HG03103 (cell line): ENCODE measurements around the gene RNF38.
"Not testable (repeated sequence)": the region's sequence is repeated elsewhere in the genome, so short reads cannot be mapped to it uniquely, and the experiment has no call there.

Experiments
- ATAC-seq: cut with Tn5 transposase; IDR thresholded peaks from one replicate; pipeline ENCODE4 v1.9.1; 2021; ENCODE audit warnings: low read depth; ENCODE audit not compliant: unreplicated experiment

RNF38 gene

DNA sequence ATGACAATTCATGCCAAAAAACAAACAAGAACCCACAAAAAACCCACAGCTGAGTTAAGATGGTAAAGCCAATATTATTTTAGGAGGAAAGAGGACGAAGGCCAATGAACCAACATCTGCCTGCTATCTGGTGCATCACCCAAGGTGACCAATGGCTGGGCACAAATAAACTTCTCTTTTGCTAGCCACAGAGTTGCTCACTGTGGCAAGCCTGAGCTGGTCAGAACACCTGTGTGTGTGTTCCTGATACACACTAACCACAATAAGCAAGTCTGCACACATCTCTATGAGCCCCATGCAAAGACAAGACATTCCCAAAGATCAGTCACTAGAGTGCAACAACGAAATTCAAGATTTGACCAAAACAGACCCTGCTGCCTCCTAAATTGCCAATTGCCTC, 63.1 kb downstream of the RNF38 start:
- no peak for ATAC-seq

DNA sequence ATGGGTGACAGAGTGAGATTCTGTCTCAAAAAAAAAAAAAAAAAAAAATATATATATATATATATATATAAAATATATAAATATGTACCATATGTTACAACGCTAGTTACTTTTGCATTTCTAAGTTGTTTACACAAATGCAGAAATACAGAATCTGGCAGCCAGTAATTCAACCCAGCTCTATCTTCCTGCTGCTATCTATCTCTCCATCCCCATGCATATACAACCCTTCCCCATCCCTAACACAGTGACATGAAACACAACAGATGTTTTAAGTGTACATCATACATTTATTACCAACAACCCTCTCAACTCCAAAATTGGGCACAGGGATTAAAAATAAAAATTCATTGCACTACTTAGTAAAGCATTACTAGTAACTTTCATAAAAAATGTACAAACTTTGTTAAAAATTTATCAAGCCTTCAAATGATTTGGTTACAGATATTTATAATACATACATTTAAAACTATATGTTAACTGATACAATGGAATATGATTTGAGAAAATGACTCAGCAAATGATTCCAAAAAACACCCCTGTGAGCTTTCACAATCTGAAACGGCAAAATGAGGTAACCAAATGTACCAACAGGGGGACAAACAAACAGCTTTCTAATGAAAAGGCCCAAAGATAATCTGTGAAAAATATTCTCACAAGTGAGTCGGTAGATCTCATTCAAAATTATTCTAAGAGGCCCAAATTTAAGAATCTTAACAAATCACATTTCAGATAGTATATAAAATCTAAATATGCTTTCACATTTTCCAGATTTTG, 63.8 kb downstream of the RNF38 start:
- ATAC-seq = no peak

DNA sequence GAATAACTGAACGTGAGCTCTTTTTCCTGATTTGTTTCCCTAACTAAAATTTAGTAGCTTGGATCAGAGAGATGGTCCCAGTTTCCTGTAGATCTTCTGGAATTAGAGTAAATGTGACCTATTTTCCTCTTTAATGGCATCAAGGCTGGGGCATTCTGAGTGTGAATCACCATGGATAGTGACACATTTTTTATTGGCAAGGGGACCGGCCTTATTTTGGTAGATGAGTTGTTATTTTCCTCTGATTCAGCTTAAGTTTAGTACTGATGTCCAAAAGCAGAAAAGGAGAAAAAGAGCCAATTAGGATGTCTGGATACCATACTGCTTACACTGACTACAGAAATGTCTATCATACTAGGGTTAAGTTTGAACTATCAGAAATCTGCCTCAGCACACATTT, 68.1 kb downstream of the RNF38 start:
- ATAC-seq = no peak

DNA sequence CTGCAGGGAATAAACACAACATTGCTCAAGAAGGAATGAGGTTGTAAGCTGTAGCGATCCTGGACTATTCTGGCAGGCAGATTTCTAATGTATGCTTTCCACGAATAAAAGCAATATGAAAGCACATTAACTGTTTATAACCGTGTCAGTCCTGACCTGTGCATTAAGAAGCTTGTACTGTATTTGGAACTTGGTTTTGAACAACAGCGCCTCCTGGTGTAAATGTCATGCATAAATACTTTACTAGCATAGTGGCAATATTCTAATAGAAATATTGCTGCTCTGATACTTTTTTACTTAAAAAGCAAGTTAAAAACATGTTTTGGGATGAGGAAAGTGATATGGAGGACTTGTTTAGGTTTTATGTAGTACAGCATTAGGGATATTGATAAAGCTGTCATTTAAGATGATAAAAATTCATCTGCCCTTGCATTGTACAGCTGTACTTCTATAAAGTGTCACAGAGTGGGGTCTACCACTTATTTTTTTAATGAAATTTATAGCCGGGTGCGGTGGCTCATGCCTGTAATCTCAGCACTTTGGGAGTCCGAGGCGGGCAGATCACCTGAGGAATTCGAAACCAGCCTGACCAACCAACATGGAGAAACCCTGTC, 71.2 kb downstream of the RNF38 start:
- no peak for ATAC-seq

DNA sequence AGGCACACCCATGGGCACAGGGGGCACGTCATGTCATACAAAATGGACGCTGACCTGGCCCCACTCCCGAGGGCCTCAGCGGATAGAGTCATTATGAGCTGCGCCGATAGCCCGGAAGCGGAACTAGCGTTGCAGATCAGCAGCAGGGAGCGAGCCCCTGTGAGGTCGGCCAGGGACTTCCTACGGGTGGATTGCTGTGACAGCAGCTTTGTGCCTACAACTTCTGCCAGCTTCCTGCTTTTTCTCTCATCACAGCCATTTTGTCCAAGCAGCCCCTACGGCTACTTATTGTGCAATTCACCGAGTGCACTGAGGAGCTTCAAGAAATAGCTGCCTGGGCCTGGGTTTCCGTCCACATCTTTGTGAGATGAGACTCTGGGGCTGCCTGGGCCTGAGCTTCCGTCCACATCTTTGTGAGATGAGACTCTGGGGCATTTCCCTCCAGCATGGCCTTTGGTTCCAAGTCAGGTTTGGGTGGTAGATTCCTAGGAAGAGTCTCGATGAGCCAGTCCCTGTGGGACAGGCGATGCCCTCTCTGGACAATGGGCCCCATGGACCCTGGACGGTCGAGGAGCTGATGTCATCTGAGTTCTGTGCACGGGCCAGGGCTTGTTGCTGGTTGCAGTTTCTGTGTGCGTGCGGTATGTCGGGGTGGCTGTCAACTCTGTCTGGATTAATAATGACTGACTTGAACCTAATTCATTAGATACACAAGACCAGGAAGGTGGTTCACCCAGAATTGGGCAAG, 74.8 kb downstream of the RNF38 start:
- no peak for ATAC-seq

DNA sequence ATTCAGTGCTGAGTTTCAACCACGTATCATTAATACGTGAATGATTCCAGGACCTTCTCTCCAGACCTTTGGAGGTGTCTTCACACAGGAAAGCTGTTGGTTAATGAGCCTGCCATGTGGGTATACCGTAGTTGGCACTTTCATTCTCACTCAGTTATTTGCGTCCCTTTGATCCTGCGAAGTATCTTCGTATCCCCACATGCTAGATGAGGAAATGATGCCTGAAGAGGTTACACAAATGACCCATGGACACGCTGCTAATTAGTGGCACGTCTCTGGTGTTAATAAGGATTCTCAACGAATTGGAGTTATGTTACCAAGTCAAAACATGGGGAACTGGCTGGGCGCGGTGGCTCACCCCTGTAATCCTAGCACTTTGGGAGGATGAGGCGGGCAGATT, 76.1 kb downstream of the RNF38 start:
- ATAC-seq = no peak

DNA sequence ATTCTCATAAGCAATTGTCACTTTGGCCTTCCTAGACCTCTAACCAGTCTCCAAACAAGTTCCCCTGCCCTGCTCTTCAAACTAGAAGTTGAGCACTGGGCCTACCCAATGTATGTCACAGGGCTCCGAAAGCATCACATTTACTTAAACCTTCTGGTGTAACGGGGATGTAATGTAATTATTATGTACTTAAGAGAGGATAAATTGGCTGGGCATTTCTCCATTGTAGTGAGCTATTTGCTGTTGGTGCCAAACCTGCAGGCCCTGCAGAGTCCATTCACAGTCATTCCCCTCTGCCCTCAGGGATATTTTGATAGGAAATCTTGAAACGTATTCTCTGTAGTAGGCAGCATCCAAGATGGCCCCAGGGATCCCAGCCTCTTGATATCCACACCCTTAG, 77.6 kb downstream of the RNF38 start:
- no peak for ATAC-seq

DNA sequence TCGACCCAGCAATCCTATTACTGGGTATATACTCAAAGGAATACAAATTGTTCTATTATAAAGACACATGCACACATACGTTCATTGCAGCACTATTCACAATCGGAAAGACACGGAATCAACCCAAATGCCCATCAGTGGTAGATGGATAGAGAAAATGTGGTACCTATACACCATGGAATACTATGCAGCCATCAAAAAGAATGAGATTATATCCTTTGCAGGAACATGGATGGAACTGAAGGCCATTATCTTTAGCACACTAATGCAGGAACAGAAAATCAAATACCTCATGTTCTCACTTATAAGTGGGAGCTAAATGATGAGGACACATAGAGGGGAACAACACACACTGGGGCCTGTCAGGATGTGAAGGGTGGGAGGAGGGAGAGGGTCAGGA, 78.2 kb downstream of the RNF38 start:
- not testable (repeated sequence) for ATAC-seq

DNA sequence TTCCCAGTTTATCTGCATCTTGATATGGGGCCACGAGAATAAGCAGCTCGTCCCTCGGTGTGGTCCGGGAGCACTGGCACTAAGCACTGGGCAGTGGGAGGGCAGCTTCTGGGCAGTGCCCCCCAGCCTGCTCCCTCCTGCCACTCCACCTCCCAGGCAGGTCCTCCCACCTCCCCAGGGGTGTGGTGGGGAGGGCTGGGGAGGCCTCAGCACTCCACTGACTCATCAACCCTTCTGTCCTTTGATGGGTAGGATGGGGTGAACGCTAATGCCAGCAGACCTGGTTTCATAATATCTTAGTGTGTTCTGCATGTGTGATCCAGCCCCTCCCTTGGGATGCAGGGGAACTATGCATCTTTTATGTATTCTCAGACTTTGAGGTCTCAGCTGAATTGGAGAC, 79.6 kb downstream of the RNF38 start:
- no peak for ATAC-seq

DNA sequence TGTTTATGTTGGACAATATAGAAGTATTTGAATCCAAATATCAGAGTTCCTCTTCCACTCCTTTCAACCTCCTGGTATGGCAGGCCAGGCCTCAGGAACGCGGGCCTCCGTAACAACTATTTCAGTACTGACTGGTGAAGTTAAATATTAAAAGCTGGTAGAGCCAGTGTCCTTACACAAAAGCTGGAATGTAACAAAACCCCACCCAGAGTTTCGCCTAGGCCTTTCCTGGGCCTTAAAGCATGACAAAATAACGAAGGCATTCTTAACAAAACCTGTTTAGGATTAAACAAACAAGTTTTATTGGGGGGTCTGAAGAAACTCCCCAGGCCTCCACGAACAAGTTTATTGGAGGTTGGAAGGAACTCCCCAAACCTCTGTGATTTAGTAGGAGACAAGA, 80.3 kb downstream of the RNF38 start:
- ATAC-seq = no peak

DNA sequence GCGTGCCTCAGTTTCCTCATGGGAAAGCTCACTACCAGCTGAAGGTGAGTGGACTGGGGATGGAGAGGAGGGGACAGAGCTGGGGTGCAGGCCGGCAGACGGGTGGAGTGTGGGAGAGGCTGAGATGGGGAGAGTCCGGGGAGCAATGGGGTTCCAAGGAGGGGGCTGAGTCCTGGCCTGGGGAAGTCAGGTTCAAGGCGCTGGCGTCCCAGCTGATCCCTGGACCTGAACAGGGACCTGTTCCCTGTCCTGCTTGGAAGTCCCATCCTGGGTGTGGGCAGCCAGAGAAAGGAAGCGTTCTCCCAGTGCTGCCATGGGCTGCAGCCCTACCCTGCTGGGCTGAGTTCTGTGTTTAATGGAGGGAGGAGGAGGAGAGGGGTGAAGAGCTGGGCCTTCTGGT, 80.9 kb downstream of the RNF38 start:
- no peak for ATAC-seq

DNA sequence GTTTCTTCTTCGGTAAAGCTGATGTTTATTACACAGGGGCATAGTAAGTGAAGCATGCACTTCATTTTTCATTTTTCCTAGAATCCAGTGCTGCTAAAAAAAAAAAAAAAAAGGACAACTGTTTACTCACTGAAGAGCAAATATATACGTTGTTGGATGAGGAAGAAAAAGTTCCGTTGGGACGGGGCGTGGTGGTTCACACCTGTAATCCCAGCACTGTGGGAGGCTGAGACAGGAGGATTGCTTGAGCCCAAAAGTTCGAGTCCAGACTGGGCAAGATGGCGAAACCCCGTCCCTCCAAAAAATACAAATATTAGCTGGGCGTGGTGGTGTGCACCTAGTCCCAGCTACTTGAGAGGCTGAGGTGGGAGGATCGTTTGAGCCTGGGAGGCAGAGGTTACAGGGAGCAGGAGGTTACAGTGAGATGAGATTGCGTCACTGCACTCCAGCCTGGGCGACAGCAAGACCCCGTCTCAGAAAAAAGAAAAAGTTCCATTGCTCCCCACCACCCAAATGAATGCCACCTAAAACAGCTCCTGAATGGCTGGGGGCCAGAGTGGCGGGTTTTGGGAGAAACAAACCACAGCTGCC, 81.8 kb downstream of the RNF38 start:
- ATAC-seq = no peak

DNA sequence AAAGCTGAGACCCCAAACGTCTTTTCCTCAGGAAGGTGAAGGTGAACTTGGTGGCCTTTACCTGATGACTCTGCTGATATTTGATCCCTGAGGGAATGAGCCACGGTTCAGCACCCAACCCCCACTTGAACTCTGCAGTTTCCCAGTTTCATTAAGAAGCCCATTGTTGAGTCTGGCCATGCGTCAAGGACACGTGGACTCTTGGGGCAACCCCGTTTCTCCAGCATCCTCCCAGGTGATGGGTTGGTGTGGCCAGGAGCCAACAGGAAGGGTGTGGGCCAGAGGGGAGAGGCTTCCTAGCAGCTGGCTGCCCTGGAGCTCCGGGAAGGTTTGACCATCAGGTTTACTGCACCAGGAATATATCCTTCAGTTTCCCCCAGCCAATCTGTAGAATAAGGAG, 82.3 kb downstream of the RNF38 start:
- no peak for ATAC-seq

DNA sequence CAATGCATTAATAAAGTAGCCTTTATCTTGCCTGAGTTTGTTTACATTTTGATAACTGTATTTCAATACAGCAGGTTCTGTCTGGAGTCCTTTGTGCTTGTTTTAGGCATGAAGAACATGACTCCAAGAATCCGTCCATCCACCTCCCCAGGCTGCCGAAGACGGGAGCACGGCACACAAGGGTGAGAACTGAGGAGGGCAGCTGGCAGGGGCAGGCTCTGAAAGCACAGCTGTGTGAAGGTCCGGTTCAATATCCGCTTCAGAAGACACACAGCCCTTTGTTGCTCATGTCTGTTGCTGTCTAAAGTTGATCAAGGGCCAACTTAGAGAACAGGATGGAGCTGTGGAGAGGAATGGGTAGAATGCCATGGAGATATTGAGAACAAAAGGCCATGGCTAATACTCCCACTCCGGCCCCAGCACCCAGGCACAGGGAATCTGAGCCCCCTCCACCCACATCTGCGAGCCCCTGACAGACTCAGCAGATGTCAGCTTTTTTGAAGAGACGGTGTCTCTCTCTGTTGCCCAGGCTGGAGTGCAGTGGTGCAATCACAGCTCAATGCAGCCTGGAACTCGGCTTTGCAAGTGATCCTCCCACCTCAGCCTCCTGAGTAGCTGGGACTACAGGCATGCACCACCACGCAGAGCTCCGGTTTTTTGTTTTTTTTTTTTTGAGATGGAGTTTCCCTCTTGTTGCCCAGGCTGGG, 83.3 kb downstream of the RNF38 start:
- no peak for ATAC-seq

DNA sequence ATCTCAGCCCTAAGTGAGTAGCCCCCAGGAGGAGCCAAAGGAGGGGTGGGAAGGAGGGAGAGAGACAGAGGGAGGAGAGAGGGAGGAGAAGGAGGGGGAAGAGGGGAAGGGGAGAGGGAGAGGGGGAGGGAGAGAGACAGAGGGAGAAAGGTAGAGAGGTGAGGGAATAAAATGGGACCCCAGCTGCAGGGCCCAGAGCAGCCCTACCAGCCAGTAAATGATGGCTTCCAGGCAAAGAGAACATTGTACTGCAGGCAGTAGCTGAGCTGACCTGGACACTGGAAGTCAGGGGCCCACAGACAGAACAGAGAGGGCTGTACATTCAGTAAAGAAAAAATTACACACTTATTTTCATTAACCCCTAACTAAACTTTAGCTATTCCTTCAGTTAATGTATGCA, 84.0 kb downstream of the RNF38 start:
- ATAC-seq = no peak

DNA sequence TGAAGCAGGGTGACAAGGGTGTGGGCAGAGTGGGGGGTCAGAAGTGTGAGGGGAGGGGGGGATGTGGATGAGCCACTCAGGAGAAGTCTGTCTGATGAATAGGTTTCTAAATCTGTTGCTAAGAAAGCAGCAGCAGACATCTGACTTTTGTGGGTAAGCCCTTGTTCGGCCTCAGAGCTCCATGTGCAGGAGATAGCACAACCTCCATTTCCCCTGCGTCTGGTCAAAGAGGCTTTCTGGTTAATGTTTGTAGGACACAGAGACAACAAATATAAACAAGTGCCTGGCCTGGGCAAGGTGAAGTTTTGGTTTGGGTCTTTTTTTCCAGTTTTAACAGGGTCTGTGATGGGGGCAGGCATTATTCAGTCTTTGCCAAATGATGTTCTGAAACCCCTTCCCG, 84.8 kb downstream of the RNF38 start:
- no peak for ATAC-seq

DNA sequence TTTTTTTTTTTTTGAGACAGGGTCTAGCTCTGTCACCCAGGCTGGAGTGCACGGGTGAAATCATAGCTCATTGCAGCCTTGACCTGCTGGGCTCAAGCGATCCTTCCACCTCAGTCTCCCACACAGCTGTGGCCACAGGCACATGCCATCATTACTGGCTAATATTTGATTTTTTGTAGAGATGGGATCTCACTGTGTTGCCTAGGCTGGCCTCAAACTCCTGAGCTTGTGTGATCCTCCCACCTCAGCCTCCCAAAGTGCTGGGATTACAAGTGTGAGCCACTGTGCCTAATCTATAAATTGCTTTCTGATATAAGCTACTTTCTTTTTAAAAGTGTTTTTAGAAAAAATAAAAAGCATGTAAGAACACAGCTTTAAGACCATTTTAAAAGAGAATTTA, 85.3 kb downstream of the RNF38 start:
- ATAC-seq = no peak

DNA sequence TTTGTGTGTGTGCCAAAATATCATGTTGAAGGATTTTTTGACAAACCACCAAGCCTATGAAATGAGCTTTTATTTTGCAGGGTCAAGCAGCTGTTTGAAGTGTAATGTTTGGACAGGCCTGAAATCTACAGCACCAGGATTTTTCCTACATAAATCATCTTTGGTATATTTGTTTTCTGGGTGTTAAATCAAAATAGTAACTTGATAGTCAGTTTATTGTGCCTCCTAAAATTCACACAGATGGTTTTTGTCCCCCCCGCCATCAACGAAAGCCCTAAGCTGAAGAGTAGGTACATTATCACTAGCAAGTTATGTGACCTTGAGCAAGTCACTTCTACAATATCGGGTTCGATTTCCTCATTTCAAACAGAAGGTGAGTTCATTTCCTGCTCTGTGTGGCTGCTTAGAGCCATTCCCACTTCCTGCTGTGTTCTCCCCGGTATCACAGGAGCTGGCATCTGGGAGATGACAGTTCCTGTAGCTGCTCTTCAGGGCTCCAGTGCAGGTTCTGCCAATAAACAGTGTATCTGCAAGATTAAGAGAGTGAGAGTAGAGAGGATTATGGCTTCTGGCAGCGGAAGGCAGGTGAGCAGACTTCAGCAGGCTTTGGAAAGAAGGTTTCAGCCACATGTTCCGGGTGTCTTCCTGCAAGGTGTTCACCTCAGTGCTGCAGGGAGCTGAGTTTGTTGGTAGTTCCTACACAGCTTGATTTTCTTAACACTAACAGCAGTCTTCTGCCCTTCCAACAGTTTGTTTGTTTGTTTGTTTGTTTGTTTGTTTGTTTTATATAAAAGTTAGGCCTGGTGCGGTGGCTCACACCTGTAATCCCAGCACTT, 93.4 kb downstream of the RNF38 start:
- no peak for ATAC-seq

DNA sequence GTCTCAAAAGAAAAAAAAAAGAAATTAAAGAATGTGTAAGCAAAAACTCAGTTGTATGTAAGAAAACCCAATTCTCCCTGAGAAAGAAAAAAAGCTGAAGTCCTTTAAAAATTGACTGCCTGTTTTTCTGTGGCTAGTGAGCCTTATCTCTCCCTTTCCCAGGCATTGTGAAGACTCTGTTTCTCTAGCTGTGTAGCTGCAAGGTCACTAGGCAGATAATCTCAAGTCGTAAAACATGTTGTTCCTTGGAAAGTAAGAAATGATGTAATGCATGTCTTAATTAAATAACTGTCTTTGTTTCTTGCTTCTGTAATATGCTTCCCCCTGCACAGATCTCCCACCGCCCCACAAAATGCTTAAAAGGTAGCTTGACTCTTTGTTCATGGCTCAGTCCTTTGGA, 95.7 kb downstream of the RNF38 start:
- not testable (repeated sequence) for ATAC-seq

DNA sequence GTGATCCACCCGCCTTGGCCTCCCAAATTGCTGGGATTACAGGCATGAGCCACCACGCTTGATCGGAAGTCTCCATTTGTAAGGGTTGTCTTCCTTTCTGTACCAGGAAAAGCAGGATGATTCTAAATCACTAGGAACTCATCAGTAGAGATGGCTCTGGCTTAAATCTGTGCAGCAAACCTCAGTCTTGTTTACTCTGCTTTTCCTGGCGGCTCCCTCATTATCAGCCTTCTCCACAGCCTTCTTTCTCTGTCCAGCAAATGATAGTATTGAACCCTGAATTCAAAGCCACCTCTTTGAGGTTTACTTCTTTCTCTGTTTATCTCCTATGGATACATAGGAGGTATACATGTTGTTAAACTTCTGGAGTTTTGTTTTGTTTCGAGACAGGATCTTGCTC, 98.8 kb downstream of the RNF38 start:
- ATAC-seq = no peak
